ENCODE measurements around the gene LRRC52. TPM values are rescaled to one million over a fixed set of nuclear protein-coding genes. Genes with fewer than 3 reads are reported as not detected.

Gene LRRC52
- total RNA-seq, 1 donor from 2014 or later, result not detected

GRCh38 chr1:165537356-165538109 lies 6.3 kb upstream of the LRRC52 start:
- intact Hi-C loops (cut with micrococcal nuclease), result no loop called here

DNA sequence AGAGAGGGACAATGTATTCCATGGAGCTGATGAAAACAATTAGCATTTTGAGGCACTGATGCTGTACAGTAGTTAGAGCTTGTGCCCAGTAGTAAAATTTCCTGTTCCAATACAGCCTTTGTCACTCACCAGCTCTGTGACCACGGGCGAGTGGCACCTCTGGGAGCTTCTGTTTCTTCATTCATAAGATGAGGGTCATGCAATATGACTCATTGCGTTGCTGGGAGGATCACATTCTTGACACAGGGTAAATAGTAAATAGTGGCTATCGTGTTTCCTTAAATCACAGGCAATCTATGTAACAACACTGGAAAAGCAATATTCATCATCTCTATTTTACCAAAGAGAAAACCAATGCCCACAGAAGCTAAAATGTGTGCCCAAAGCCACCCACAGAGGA lies 4.5 kb upstream of the LRRC52 start:
- intact Hi-C loops (cut with micrococcal nuclease), result no loop called here

GRCh38 chr1:165539908-165540307 lies 3.9 kb upstream of the LRRC52 start:
- intact Hi-C loops (cut with micrococcal nuclease), result no loop called here

DNA sequence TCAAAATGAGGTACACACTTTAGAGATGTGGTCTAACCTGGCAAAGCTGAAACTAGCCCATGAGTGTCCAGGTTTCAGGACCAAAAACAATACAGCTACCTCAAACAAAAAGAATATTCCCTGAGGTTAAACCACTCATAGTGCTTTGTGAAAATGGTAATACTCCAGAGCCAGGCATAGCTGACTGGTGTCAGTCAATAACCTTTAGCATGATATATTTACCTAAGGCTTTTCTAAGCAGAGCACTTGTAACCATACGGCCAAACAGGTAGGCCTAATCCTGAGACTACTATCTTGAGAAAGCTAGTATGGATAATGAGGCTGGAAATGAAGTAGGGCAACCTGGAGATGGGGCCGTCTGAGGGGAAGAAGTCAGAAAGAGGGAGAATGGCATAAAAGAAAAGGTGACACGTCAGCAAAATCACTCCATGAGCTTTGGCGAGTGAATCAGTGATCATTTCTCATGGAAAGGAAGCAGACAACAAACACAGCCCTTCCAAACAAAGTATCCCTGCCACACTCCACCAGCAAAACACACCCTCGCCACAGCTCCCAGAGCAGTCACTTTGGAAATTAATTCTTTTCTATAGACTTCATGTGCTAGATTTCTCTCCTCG lies 1.7 kb upstream of the LRRC52 start:
- intact Hi-C loops (cut with micrococcal nuclease), result no loop called here

- intact Hi-C loops (cut with micrococcal nuclease), result no loop called here
These were observed 1.2 kb upstream of the LRRC52 start for GRCh38 chr1:165542647-165543046.

DNA sequence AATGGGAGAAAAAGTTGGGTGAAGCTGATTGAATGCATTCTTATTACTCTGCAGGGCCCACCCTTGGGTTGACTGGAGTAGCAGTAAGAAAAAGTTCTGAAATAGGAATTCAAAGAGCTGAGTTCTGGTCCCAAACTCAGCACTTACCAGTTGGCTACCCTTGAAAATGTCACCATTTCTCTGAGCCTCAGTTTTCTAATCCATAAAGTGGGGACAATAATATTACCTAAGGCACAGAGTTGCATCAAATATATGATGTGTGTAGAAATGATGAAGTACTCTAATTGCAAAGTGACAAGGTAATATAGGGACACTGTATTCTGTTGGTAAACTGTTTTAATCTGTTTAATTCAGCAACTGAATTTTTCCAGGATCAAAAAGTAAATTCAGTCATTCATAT lies 1.2 kb downstream of the LRRC52 start:
- intact Hi-C loops (cut with micrococcal nuclease), result no loop called here

- intact Hi-C loops (cut with micrococcal nuclease), result no loop called here
These were observed 2.2 kb downstream of the LRRC52 start for GRCh38 chr1:165545974-165546373.

- intact Hi-C loops (cut with micrococcal nuclease), result no loop called here
These were observed 6.2 kb downstream of the LRRC52 start for GRCh38 chr1:165549973-165550372.

GRCh38 chr1:165551469-165551868 lies 7.7 kb downstream of the LRRC52 start:
- intact Hi-C loops (cut with micrococcal nuclease), result no loop called here

DNA sequence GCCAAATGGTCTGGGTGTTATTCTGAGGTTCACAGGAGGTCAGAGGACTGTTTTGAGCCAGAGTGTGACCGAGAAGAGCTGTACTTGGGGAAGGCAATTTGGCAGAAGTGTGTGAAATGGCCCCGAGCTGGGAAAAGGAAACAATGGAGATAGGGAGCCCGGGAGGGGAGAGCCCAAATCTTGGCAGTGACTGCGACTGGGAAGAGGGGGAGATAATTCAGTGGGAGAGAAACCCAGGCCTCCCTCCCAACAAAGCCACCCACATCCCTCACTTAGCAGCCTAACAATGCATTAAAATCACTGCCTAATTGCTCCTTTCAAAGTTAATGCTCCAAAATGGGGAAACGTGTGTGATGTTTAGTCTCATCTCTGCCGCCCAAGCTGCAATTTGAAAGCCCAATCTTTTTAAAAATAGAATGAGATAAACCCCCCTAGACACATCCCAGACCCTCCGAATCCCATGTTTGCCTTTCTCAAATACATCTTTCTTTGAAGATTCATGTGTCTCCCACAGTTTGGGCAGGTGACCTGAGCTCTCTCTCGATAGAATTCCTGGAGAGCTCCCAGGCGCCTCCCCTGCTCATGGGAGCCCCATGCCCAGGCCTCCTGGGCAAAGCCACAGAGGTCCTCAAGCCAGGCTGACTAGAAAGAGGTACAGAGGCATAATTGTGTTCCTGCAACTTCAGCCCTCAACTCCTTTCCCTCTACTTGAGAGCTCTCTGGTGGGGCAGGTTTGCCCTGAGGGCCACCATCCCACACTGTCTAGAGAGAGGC lies 17.3 kb downstream of the LRRC52 start:
- intact Hi-C loops (cut with micrococcal nuclease), result no loop called here

GRCh38 chr1:165562571-165562970 lies 18.8 kb downstream of the LRRC52 start:
- intact Hi-C loops (cut with micrococcal nuclease), result no loop called here

- intact Hi-C loops (cut with micrococcal nuclease), result no loop called here
These were observed 19.8 kb downstream of the LRRC52 start for GRCh38 chr1:165563551-165563950.

DNA sequence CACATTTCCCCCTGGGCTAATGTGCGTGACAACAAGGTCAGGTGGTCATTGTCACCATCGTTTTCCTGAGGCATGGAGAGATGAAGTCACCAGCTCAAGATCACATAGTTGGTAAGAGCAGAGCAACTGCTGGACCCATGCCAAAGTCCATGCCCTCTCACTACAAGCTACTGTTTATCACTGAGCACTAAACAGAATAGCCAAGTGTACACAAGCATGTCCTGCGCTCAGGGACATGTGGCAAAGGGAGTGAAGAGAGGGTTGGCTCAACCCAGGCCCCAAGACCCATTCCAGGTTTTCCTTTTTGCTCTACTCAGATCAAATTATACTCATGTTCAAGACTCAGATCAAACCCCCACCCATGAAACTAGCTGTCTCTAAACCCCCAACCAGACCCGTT lies 20.8 kb downstream of the LRRC52 start:
- intact Hi-C loops (cut with micrococcal nuclease), result no loop called here

- intact Hi-C loops (cut with micrococcal nuclease), result no loop called here
These were observed 22.1 kb downstream of the LRRC52 start for GRCh38 chr1:165565751-165566490.

DNA sequence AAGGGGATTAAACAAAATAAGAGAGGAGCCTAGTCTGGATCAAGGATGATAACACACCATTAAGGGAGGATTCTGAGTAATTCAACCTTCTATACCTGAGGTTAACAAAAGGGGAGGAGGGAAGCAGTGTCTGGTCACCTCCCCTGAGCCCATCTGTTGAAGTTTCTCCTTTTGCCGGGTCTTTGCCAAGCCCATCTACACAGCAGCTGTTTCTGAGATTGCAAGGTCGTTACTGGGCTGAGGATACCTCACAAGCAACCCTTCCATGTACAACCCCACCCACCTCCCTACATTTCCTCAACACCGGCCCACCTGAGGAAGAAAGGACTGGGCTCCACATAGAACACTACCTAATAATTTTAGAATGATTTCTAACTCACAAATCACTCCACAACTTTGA lies 26.3 kb downstream of the LRRC52 start:
- intact Hi-C loops (cut with micrococcal nuclease), result no loop called here

DNA sequence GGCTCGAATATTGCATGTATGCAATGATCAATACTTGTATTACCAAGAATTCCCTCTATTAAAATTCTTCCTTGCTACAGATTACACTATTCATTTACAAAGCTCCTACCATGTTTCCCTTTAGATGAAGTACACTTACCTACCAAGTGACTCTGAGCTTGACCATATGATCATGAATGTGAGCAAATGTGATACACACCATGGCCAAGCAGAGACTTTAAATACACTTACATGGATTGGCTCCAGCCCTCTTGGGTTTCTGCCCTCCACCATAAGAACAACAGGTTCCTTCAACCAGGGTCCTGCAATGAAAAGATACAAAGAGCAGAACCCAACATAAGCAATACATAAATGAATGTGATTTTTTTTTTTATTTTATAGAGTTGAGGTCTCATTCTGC lies 30.0 kb downstream of the LRRC52 start:
- intact Hi-C loops (cut with micrococcal nuclease), result no loop called here

DNA sequence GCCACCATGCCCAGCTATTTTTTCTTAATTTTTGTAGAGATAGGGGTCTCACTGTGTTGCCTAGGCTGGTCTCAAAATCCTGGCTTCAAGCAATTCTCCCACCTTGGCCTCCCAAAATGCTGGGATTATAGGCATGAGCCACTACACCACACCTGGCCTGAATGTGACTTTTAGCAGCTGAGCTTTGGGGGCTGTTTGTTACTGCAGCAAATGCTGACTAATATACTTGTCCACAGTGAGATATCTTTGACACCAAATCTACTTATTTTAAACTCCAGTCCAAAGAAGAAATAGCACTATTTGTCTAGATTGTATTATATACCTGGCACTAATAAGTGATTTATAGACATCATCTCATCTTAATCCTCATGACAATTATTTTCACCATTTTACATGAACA lies 30.5 kb downstream of the LRRC52 start:
- intact Hi-C loops (cut with micrococcal nuclease), result no loop called here

GRCh38 chr1:165575468-165576099 lies 31.8 kb downstream of the LRRC52 start:
- intact Hi-C loops (cut with micrococcal nuclease), result no loop called here

DNA sequence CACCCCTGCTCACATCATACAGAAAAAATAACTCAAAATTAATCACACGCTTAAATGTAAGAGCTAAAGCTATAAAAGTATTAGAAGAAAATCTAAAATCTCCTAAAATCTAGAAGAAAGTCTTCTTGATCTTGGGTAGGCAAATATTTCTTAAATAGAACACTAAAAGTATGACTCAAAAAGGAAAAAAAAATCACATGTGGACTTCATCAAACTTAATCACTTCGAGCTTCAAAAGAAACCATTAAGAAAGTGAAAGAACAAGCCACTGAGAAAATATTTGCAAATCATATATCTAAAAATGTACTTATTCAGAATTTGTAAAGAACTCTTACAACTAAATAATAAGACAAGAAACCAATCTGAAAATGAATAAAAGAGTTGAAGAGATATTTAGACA lies 32.7 kb downstream of the LRRC52 start:
- intact Hi-C loops (cut with micrococcal nuclease), result no loop called here

DNA sequence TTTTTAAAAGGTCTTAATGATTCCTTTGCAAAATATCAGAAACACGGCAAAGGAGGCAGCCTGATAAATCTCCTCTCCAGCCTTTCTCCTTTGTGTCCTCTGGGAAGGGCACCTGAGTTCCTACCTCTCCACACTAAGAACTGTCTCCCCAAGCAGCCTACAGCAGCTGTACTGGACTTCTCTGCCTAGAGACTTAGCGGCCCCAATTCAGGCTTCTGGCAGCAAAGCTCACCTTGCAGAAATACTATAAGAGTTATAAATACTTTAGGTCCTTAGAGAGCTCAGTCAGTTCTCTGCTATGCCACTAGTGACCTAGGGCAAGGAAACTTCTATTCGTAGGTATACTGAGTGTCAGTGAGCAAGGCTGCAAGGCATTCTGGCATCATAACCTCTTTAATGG lies 33.9 kb downstream of the LRRC52 start:
- intact Hi-C loops (cut with micrococcal nuclease), result no loop called here

All from T-helper 1 cell treated with Interleukin-12 subunit alpha and Interleukin-12 subunit beta and Interleukin-4 antibody, amounts not matched to agents 30 ng/mL and 1 ng/mL, for 36 hours (primary cell).